Transverse colon (tissue), 4 donors: ENCODE data around the gene GNG12.

Experiments
- CTCF ChIP-seq, 5 experiments: fragments of 200-600 bp in 3 of 5; fragments of 450-650 bp in 2 of 5; sonication (generic) in 3 of 5; IDR thresholded peaks; 1 replicate in 2 of 5; 2 replicates in 3 of 5; pipeline ENCODE4 v1.5.1; 2016 to 2017; ENCODE audit warnings: antibody characterized with exemption in 5 of 5, inconsistent platforms in 3 of 5, mild to moderate bottlenecking in 2 of 5, moderate library complexity in 1 of 5
- POLR2A ChIP-seq: fragments of 450-650 bp; IDR thresholded peaks from one replicate; pipeline ENCODE4 v1.6.1; 2016; ENCODE audit warnings: antibody characterized with exemption, mild to moderate bottlenecking, moderate library complexity
- POLR2AphosphoS5 ChIP-seq, 3 donors: sonication (generic); formaldehyde crosslinking; IDR thresholded peaks; one replicate each; pipeline ENCODE4 v1.6.1; 2016; ENCODE audit warnings: antibody characterized with exemption in 3 of 3

- TF ChIP-seq CTCF (IDR thresholded peaks at IDR 0.05): no peak
- no peak for TF ChIP-seq POLR2AphosphoS5 (IDR thresholded peaks at IDR 0.05)
- TF ChIP-seq POLR2A: no peak
These were observed 98.1 kb downstream of the GNG12 start for GRCh38 chr1:67735206-67735605.
